Nephron progenitor cell (in vitro differentiated cells): ENCODE data around the gene CHPF2.

Experiments used
- DNase-seq: peaks from one replicate; pipeline ENCODE4 v3.0.0; 2021
- H3K27ac Mint-ChIP-seq: 2 replicates; pipeline ENCODE4 v1.8.0; 2021; ENCODE audit warnings: mild to moderate bottlenecking, moderate library complexity, mixed read lengths
- H3K27me3 Mint-ChIP-seq: 2 replicates; pipeline ENCODE4 v1.8.0; 2021; ENCODE audit warnings: mild to moderate bottlenecking, low read depth, mixed read lengths; ENCODE audit not compliant: poor library complexity
- H3K36me3 Mint-ChIP-seq: 2 replicates; pipeline ENCODE4 v1.8.0; 2021; ENCODE audit warnings: low read depth, mixed read lengths
- H3K4me1 Mint-ChIP-seq: 2 replicates; pipeline ENCODE4 v1.8.0; 2021; ENCODE audit warnings: mixed read lengths
- H3K4me3 Mint-ChIP-seq: 2 replicates; pipeline ENCODE4 v1.8.0; 2021; ENCODE audit warnings: mild to moderate bottlenecking, moderate library complexity, mixed read lengths
- H3K9me3 Mint-ChIP-seq: 2 replicates; pipeline ENCODE4 v1.8.0; 2021; ENCODE audit warnings: mild to moderate bottlenecking, moderate library complexity, mixed read lengths
- TF ChIP-seq, protein P1 (sequence below): fragments of 200-600 bp; sonication (generic); IDR thresholded peaks from 2 replicates; pipeline ENCODE4 v1.5.0; 2021; ENCODE audit warnings: antibody characterized with exemption

Gene CHPF2

DNA sequence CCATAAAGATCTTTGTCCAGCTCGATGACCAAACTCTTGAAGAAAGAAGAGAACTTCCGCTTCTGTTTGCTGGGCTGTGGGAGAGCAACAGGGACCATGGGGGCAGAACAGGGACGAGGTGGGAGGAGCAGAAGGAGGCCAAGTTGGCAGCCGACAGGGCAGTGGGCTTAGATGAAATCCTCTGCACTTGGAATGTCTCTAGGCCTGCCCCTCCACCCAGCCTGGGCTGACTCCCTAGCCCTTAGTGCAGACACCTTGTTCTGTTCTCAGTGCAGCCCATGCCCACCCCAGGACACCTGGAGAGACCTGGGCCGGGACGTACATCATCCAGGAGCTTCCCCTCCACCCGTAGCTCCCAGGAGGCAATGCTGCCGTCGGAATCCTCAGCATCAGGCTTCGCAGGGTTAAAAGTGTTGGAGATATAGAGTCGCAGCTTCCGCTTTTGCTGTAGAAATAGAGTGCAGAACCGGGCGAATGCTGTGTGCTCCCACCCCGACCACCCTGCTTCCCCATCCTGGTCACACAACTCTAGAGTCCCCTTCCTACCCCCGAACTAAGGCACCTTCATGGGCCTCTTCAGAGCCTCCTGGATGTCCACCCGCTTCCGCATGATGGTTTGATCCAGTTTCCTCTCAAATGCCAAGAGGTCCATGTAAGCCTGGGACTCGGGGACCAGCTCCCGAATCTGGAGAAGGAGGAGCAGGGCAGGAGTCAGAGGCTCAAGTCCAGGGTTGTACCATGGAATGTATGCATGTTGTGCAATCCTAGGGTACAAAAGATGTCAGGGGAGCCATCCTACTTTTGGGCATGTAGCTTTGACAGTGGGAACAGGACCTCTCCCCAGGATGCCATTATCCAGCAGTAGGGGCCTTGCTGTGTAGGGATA is 10.1 kb downstream of the CHPF2 start:
- H3K27ac Mint-ChIP-seq: no peak overlapping the region
- H3K4me3 Mint-ChIP-seq: no peak overlapping the region
- H3K36me3 Mint-ChIP-seq: peaks cover 4% of the 10 kb centered on the region
- H3K4me1 Mint-ChIP-seq: peaks cover 42% of the 10 kb centered on the region
- TF ChIP-seq, protein P1, sequence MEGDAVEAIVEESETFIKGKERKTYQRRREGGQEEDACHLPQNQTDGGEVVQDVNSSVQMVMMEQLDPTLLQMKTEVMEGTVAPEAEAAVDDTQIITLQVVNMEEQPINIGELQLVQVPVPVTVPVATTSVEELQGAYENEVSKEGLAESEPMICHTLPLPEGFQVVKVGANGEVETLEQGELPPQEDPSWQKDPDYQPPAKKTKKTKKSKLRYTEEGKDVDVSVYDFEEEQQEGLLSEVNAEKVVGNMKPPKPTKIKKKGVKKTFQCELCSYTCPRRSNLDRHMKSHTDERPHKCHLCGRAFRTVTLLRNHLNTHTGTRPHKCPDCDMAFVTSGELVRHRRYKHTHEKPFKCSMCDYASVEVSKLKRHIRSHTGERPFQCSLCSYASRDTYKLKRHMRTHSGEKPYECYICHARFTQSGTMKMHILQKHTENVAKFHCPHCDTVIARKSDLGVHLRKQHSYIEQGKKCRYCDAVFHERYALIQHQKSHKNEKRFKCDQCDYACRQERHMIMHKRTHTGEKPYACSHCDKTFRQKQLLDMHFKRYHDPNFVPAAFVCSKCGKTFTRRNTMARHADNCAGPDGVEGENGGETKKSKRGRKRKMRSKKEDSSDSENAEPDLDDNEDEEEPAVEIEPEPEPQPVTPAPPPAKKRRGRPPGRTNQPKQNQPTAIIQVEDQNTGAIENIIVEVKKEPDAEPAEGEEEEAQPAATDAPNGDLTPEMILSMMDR: no peak
- peaks cover 14% of the 10 kb centered on the region for H3K27me3 Mint-ChIP-seq
- DNase-seq: no peak
- H3K9me3 Mint-ChIP-seq: no peaks in the 10 kb centered on the region

DNA sequence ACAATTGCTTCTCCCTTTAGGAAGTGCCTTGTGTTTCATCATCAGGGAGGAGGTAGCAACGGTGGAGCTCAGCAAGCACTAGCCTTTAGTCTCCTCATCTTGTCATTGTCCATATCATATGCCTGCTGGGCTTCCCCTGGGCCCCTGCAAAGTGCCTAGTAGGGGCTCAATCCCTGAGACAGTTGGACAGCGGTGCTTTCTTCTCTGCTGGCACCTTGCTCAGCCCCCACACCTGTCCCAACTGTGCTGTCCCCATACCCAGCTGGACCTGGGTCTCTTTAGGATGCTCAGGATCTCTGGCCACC is 10.7 kb downstream of the CHPF2 start:
- Mint-ChIP-seq H3K27me3 (peaks cover 14% of the 10 kb centered on the region), H3K27ac (no peak overlapping the region), H3K36me3 (peaks cover 4% of the 10 kb centered on the region), H3K9me3 (no peaks in the 10 kb centered on the region), H3K4me1 (peaks cover 48% of the 10 kb centered on the region), H3K4me3 (no peak overlapping the region)
- TF ChIP-seq, protein P1: no peak
- DNase-seq: no peak

DNA sequence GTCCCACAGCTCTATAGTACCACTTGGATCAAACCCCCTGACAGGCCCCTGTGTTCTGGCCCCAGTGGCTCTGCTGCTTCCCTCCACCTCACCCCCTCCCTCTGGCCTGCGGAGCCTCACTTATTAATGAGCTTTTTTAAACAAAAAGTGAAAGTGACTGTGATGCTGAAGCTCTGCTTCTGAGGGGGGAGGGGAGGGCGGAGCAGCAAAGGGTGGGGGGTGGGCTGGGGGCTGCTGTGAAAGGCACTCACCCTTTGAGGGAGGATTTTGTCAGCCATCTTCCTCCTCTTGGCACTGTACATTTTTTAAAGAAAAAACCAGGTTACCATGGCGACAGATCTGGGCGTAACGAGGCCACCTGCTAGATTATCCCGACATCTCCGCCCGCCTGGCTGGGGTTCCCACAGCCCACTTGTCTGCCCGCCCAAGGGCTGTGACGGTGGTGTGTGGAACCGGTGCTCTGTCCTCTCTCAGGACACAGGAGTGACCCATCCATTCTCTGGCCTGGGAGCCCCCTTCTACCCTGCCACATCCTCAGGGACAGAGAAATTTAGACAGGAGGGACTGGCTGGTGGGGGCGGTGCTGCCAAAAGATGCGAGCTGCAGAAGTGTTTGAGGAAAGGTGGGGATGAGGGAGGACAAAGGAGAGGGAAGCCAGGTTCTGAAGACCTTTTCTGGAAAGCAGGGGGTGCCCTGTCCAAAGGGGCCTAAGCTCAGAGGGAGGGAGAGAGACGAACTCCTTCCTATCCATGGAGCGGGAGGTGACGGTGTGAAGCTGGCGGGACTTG is 11.3 kb downstream of the CHPF2 start:
- Mint-ChIP-seq H3K27me3 (peaks cover 14% of the 10 kb centered on the region), H3K4me3 (no peak overlapping the region), H3K36me3 (peaks cover 4% of the 10 kb centered on the region), H3K4me1 (peaks cover 53% of the 10 kb centered on the region), H3K9me3 (no peaks in the 10 kb centered on the region), H3K27ac (no peak overlapping the region)
- no peak for DNase-seq
- TF ChIP-seq, protein P1: no peak

DNA sequence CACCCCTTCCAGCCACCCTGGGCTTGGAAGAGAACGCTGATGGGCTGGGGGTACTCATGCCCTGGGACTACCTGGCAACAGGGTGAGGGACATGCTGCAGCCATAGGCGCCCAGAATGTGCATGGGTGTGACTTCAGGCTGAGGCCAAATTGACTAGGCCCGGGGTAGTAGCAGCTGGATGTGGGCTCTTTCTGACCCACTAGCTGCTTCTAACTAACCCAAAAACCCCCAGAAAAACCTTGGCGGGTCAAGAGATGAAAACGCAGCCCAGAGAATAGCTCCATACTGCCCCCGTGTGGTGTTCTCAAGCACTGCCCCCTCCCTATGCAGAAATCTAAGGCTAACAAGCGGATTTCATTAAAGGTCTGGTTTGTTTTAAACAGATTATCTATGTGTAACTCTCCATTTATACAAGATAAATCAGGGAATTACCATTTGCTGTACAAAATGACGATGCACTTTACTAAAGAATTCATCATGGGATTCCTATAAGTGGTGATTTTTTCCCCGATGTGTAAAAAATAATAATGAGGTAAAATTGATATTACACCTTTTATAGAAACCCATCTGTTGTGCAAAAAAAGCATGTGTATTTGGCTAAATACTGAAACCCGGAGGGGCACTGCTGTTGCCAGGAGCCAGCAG is 12.0 kb downstream of the CHPF2 start:
- no peak overlapping the region for H3K27ac Mint-ChIP-seq
- DNase-seq: peak; percentile 68
- H3K27me3 Mint-ChIP-seq: peaks cover 14% of the 10 kb centered on the region
- TF ChIP-seq, protein P1: peak; percentile 93
- H3K4me1 Mint-ChIP-seq: peaks cover 57% of the 10 kb centered on the region
- H3K9me3 Mint-ChIP-seq: no peaks in the 10 kb centered on the region
- peak overlapping the region; percentile 70 for H3K4me3 Mint-ChIP-seq
- peaks cover 4% of the 10 kb centered on the region for H3K36me3 Mint-ChIP-seq

DNA sequence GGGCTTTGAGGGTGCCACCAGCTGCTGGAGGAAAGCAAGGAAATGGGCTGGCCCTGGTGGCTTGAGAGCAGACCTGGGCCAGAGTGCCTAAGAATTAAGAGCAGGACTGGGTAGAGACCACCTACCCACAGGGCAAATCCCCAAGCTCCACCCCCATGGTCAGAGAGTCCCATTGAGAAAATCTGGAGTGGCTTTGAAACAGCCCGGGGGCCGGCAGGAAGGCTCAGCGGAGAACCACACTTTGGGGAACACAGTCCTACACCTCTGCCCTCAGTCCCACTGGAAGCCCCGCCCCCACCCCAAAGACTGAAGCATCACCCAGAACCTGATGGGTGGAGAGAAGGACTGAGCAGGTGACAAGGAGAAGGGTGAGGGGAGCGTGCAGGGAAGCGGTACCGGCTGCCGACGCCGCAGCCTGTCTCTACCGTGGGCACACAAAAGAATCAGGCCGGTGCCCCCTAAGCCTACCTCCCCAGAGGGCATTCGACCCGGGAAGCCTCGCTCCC is 12.6 kb downstream of the CHPF2 start:
- peaks cover 62% of the 10 kb centered on the region for H3K4me1 Mint-ChIP-seq
- H3K27me3 Mint-ChIP-seq: peaks cover 14% of the 10 kb centered on the region
- H3K4me3 Mint-ChIP-seq: peak overlapping the region; percentile 70
- TF ChIP-seq, protein P1: no peak
- H3K9me3 Mint-ChIP-seq: no peaks in the 10 kb centered on the region
- H3K27ac Mint-ChIP-seq: no peak overlapping the region
- peaks cover 4% of the 10 kb centered on the region for H3K36me3 Mint-ChIP-seq
- DNase-seq: peak; percentile 19
